Upper lobe of left lung (tissue), 4 donors: ENCODE measurements around the gene ENAH.

Experiments used
- CTCF ChIP-seq, 6 experiments: fragments of 450-650 bp in 4 of 6; fragments of 200-600 bp in 2 of 6; sonication (generic) in 2 of 6; IDR thresholded peaks; one replicate each; pipeline ENCODE4 v1.5.1; 2016 to 2019; ENCODE audit warnings: antibody characterized with exemption in 6 of 6
- POLR2AphosphoS5 ChIP-seq, 2 donors: sonication (generic); formaldehyde crosslinking; IDR thresholded peaks; one replicate each; pipeline ENCODE4 v1.5.1; 2017; ENCODE audit warnings: antibody characterized with exemption in 2 of 2

GRCh38 chr1:225442123-225442505 lies 210.8 kb downstream of the ENAH start:
- TF ChIP-seq POLR2AphosphoS5 (IDR thresholded peaks at IDR 0.05) (no peak), CTCF (IDR thresholded peaks at IDR 0.05) (no peak)
